Caco-2 (cell line): ENCODE measurements around the gene TPM4. TPM values are rescaled to one million over a fixed set of nuclear protein-coding genes. Genes with fewer than 3 reads are reported as not detected.
"Not testable (repeated sequence)": the region's sequence is repeated elsewhere in the genome, so short reads cannot be mapped to it uniquely, and the experiment has no call there.

Experiments used
- BruUV-seq: library from RNA; stranded (reverse); fragments of 400-500 nt; replicated peaks from 2 replicates; lab custom pipeline; 2021; lab: Mats Ljungman, UMichigan
- CTCF ChIA-PET: fragments of 300-600 bp; sonication (Branson Sonifier 250); formaldehyde crosslinking; loops from one replicate; lab custom pipeline; 2022; ENCODE audit warnings: antibody characterized with exemption; lab: Charles Lee
- POLR2A ChIA-PET: fragments of 300-600 bp; sonication (Branson Sonifier 250); formaldehyde crosslinking; loops from one replicate; lab custom pipeline; 2022; ENCODE audit warnings: antibody characterized with exemption; lab: Charles Lee
- DNase-seq, 2 experiments: peaks; one replicate each; pipeline versions ENCODE4 v3.0.0 to v3.0.0-alpha.2; 2020 to 2022
- H3K27me3 ChIP-seq: replicated peaks from 2 replicates; pipeline ENCODE4 v1.6.0; 2011; ENCODE audit warnings: low read length; ENCODE audit not compliant: control insufficient read depth, insufficient read depth
- H3K36me3 ChIP-seq: 2 replicates; pipeline ENCODE4 v1.5.1; 2011; ENCODE audit warnings: low read length; ENCODE audit not compliant: control insufficient read depth, insufficient read depth
- H3K4me1 ChIP-seq: fragments of 250-450 bp; sonication (Bioruptor Pico); 2 replicates; pipeline ENCODE4 v1.5.1; 2020; ENCODE audit warnings: mild to moderate bottlenecking
- H3K4me3 ChIP-seq: 2 replicates; pipeline ENCODE4 v1.5.1; 2011; ENCODE audit warnings: low read depth, mild to moderate bottlenecking, control low read depth, low read length
- H3K9me3 ChIP-seq: fragments of 250-450 bp; sonication (Bioruptor Pico); 2 replicates; pipeline ENCODE4 v1.5.1; 2020; ENCODE audit warnings: mild to moderate bottlenecking, moderate library complexity
- H3K27ac Mint-ChIP-seq: one replicate; pipeline ENCODE4 v1.8.0; 2022; ENCODE audit warnings: mixed read lengths; ENCODE audit not compliant: unreplicated experiment
- H3K27me3 Mint-ChIP-seq: one replicate; pipeline ENCODE4 v1.8.0; 2022; ENCODE audit warnings: mixed read lengths; ENCODE audit not compliant: insufficient read depth, unreplicated experiment
- H3K36me3 Mint-ChIP-seq: one replicate; pipeline ENCODE4 v1.8.0; 2022; ENCODE audit warnings: mild to moderate bottlenecking, mixed read lengths; ENCODE audit not compliant: insufficient read depth, unreplicated experiment
- H3K4me1 Mint-ChIP-seq: one replicate; pipeline ENCODE4 v1.8.0; 2022; ENCODE audit warnings: low read depth, mixed read lengths; ENCODE audit not compliant: unreplicated experiment
- H3K4me3 Mint-ChIP-seq: one replicate; pipeline ENCODE4 v1.8.0; 2022; ENCODE audit warnings: mild to moderate bottlenecking, moderate library complexity, mixed read lengths; ENCODE audit not compliant: unreplicated experiment
- H3K9me3 Mint-ChIP-seq: one replicate; pipeline ENCODE4 v1.8.0; 2022; ENCODE audit warnings: mixed read lengths; ENCODE audit not compliant: unreplicated experiment
- intact Hi-C: fragments of 100-400 bp; cut with micrococcal nuclease; formaldehyde crosslinking; loops from one replicate; pipeline ENCODE4 v1.10.0; 2022; ENCODE audit not compliant: unreplicated experiment
- total RNA-seq: library from RNA; stranded (reverse); gene quantifications from 2 replicates; pipeline ENCODE4 v1.2.3, GENCODE V29; 2022
- TF ChIP-seq, protein P1 (sequence below), 2 experiments: fragments of 200-600 bp in 1 of 2; IDR thresholded peaks; 1 replicate in 1 of 2; 2 replicates in 1 of 2; pipeline versions ENCODE4 v1.5.1 to v1.8.0; 2011 to 2022; ENCODE audit warnings: antibody characterized with exemption in 1 of 2, control low read depth in 1 of 2, inconsistent platforms in 1 of 2, low read depth in 1 of 2, low read length in 1 of 2, mild to moderate bottlenecking in 1 of 2, moderate library complexity in 1 of 2; ENCODE audit not compliant: insufficient read depth in 1 of 2, severe bottlenecking in 1 of 2, unreplicated experiment in 1 of 2

The TPM4 gene
- total RNA-seq, 1 experiment from 2014 or later, result 368 TPM

GRCh38 chr19:16030155-16030554 lies 46.1 kb upstream of the TPM4 start:
- H3K4me1 ChIP-seq, POLR2A ChIA-PET, H3K36me3 ChIP-seq, CTCF ChIA-PET, H3K27me3 ChIP-seq, H3K4me1 Mint-ChIP-seq, BruUV-seq, H3K36me3 Mint-ChIP-seq, H3K4me3 Mint-ChIP-seq, H3K27ac Mint-ChIP-seq, H3K4me3 ChIP-seq, H3K27me3 Mint-ChIP-seq, intact Hi-C loops, H3K9me3 Mint-ChIP-seq, DNase-seq, H3K9me3 ChIP-seq: not testable (repeated sequence)

GRCh38 chr19:16030964-16031871 lies 45.1 kb upstream of the TPM4 start:
- H3K9me3 ChIP-seq, result no peaks in the 10 kb centered on the region
- TF ChIP-seq, protein P1, sequence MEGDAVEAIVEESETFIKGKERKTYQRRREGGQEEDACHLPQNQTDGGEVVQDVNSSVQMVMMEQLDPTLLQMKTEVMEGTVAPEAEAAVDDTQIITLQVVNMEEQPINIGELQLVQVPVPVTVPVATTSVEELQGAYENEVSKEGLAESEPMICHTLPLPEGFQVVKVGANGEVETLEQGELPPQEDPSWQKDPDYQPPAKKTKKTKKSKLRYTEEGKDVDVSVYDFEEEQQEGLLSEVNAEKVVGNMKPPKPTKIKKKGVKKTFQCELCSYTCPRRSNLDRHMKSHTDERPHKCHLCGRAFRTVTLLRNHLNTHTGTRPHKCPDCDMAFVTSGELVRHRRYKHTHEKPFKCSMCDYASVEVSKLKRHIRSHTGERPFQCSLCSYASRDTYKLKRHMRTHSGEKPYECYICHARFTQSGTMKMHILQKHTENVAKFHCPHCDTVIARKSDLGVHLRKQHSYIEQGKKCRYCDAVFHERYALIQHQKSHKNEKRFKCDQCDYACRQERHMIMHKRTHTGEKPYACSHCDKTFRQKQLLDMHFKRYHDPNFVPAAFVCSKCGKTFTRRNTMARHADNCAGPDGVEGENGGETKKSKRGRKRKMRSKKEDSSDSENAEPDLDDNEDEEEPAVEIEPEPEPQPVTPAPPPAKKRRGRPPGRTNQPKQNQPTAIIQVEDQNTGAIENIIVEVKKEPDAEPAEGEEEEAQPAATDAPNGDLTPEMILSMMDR (IDR thresholded peaks at IDR 0.05; ENCODE audit: insufficient read depth in 1 of 2, low read depth in 1 of 2, low read length in 1 of 2, severe bottlenecking in 1 of 2, unreplicated experiment in 1 of 2), result no peak
- no peak overlapping the region for H3K27ac Mint-ChIP-seq
- no peaks in the 10 kb centered on the region for H3K4me1 ChIP-seq
- no peaks in the 10 kb centered on the region for H3K27me3 Mint-ChIP-seq
- no peaks in the 10 kb centered on the region for H3K9me3 Mint-ChIP-seq
- no peak for DNase-seq
- H3K36me3 ChIP-seq, result no peaks in the 10 kb centered on the region
- H3K4me1 Mint-ChIP-seq, result no peaks in the 10 kb centered on the region
- no TSS peak for BruUV-seq
- CTCF ChIA-PET, result no interaction called here
- intact Hi-C loops, result no loop called here
- H3K27me3 ChIP-seq, result no peaks in the 10 kb centered on the region
- H3K4me3 ChIP-seq, result no peak overlapping the region
- POLR2A ChIA-PET, result no interaction called here
- H3K36me3 Mint-ChIP-seq, result no peaks in the 10 kb centered on the region
- no peak overlapping the region for H3K4me3 Mint-ChIP-seq

- CTCF ChIA-PET, result no interaction called here
- no peak overlapping the region for H3K4me3 Mint-ChIP-seq
- TF ChIP-seq, protein P1 (IDR thresholded peaks at IDR 0.05; ENCODE audit: insufficient read depth in 1 of 2, low read depth in 1 of 2, low read length in 1 of 2, severe bottlenecking in 1 of 2, unreplicated experiment in 1 of 2), result no peak
- H3K36me3 Mint-ChIP-seq, result no peaks in the 10 kb centered on the region
- Histone ChIP-seq H3K9me3 (no peaks in the 10 kb centered on the region), H3K36me3 (no peaks in the 10 kb centered on the region), H3K4me3 (no peak overlapping the region), H3K4me1 (no peaks in the 10 kb centered on the region), H3K27me3 (no peaks in the 10 kb centered on the region)
- no TSS peak for BruUV-seq
- no peaks in the 10 kb centered on the region for H3K4me1 Mint-ChIP-seq
- POLR2A ChIA-PET, result no interaction called here
- DNase-seq, result no peak
- no peak overlapping the region for H3K27ac Mint-ChIP-seq
- no peaks in the 10 kb centered on the region for H3K27me3 Mint-ChIP-seq
- H3K9me3 Mint-ChIP-seq, result no peaks in the 10 kb centered on the region
- intact Hi-C loops, result no loop called here
Observed at GRCh38 chr19:16031872-16032200, 44.5 kb upstream of the TPM4 start.
